H1 (cell line): ENCODE measurements around the gene IGF2BP3.

Experiments
- GTF2F1 ChIP-seq: IDR thresholded peaks from 2 replicates; pipeline ENCODE4 v1.6.1; 2012; ENCODE audit warnings: low read depth, low read length, improper control_type of control experiment, borderline replicate concordance
- POLR2A ChIP-seq, 2 experiments: IDR thresholded peaks; 1 replicate in 1 of 2; 2 replicates in 1 of 2; pipeline ENCODE4 v1.6.1; 2011; ENCODE audit warnings: low read depth in 2 of 2, low read length in 2 of 2, mild to moderate bottlenecking in 2 of 2; ENCODE audit errors: control extremely low read depth in 1 of 2

GRCh38 chr7:23276376-23276775 is 193.9 kb downstream of the IGF2BP3 start:
- TF ChIP-seq POLR2A (IDR thresholded peaks at IDR 0.05; ENCODE audit: control extremely low read depth in 1 of 2, low read depth in 2 of 2, low read length in 2 of 2) (no peak), GTF2F1 (no peak)
